Endothelial cell (in vitro differentiated cells): ENCODE results near the gene TNS3. TPM values are rescaled to one million over a fixed set of nuclear protein-coding genes. Genes with fewer than 3 reads are reported as not detected.

Experiments used
- DNase-seq: peaks from one replicate; pipeline ENCODE4 v3.0.0; 2021; ENCODE audit warnings: low spot score
- H3K27ac Mint-ChIP-seq: one replicate; pipeline ENCODE4 v1.8.0; 2021; ENCODE audit warnings: mixed read lengths, inconsistent platforms; ENCODE audit not compliant: unreplicated experiment
- H3K27me3 Mint-ChIP-seq: one replicate; pipeline ENCODE4 v1.8.0; 2021; ENCODE audit warnings: mild to moderate bottlenecking, moderate library complexity, mixed read lengths, inconsistent platforms; ENCODE audit not compliant: unreplicated experiment
- H3K36me3 Mint-ChIP-seq: one replicate; pipeline ENCODE4 v1.8.0; 2021; ENCODE audit warnings: mild to moderate bottlenecking, low read depth, mixed read lengths, inconsistent platforms; ENCODE audit not compliant: unreplicated experiment
- H3K4me1 Mint-ChIP-seq: one replicate; pipeline ENCODE4 v1.8.0; 2021; ENCODE audit warnings: mild to moderate bottlenecking, mixed read lengths, inconsistent platforms; ENCODE audit not compliant: unreplicated experiment
- H3K4me3 Mint-ChIP-seq: one replicate; pipeline ENCODE4 v1.8.0; 2021; ENCODE audit warnings: mild to moderate bottlenecking, mixed read lengths, inconsistent platforms; ENCODE audit not compliant: unreplicated experiment
- H3K9me3 Mint-ChIP-seq: one replicate; pipeline ENCODE4 v1.8.0; 2021; ENCODE audit warnings: mixed read lengths, inconsistent platforms; ENCODE audit not compliant: unreplicated experiment
- CTCF ChIP-seq: fragments of 200-600 bp; sonication (generic); IDR thresholded peaks from one replicate; pipeline ENCODE4 v1.5.0; 2021; ENCODE audit warnings: antibody characterized with exemption; ENCODE audit not compliant: unreplicated experiment
- total RNA-seq: library from RNA; stranded (reverse); fragmentation: NEBNext Ultra II Directional; extraction: Animal tissue kit (Norgen Biotek cat#: 25700); gene quantifications from one replicate; pipeline ENCODE4 v1.2.1, GENCODE V29; 2021; ENCODE audit not compliant: unreplicated experiment

TNS3 gene
- total RNA-seq, 1 donor from 2014 or later: 7.5 TPM

- peaks cover 21% of the 10 kb centered on the region for H3K4me1 Mint-ChIP-seq
- no peaks in the 10 kb centered on the region for H3K9me3 Mint-ChIP-seq
- peaks cover 10% of the 10 kb centered on the region for H3K27me3 Mint-ChIP-seq
- TF ChIP-seq CTCF: no peak
- peaks cover 5% of the 10 kb centered on the region for H3K36me3 Mint-ChIP-seq
- no peak for DNase-seq
- H3K4me3 Mint-ChIP-seq: no peak overlapping the region
- H3K27ac Mint-ChIP-seq: no peak overlapping the region
These were observed 83.5 kb downstream of the TNS3 start for GRCh38 chr7:47498229-47499056.

GRCh38 chr7:47497367-47498096 is 84.4 kb downstream of the TNS3 start:
- H3K27me3 Mint-ChIP-seq: peaks cover 10% of the 10 kb centered on the region
- no peak overlapping the region for H3K4me3 Mint-ChIP-seq
- no peaks in the 10 kb centered on the region for H3K9me3 Mint-ChIP-seq
- H3K4me1 Mint-ChIP-seq: peaks cover 21% of the 10 kb centered on the region
- no peak for TF ChIP-seq CTCF
- H3K36me3 Mint-ChIP-seq: peaks cover 5% of the 10 kb centered on the region
- DNase-seq: no peak
- H3K27ac Mint-ChIP-seq: no peak overlapping the region

- H3K9me3 Mint-ChIP-seq: no peaks in the 10 kb centered on the region
- DNase-seq: no peak
- H3K4me3 Mint-ChIP-seq: no peak overlapping the region
- H3K36me3 Mint-ChIP-seq: peaks cover 5% of the 10 kb centered on the region
- no peak for TF ChIP-seq CTCF
- no peak overlapping the region for H3K27ac Mint-ChIP-seq
- peaks cover 21% of the 10 kb centered on the region for H3K4me1 Mint-ChIP-seq
- H3K27me3 Mint-ChIP-seq: peaks cover 10% of the 10 kb centered on the region
These were observed 85.2 kb downstream of the TNS3 start for GRCh38 chr7:47496666-47497065.

- Mint-ChIP-seq H3K4me3 (no peak overlapping the region), H3K9me3 (no peaks in the 10 kb centered on the region), H3K36me3 (peaks cover 5% of the 10 kb centered on the region), H3K27ac (no peak overlapping the region), H3K27me3 (peaks cover 10% of the 10 kb centered on the region), H3K4me1 (peaks cover 21% of the 10 kb centered on the region)
- DNase-seq: no peak
- no peak for TF ChIP-seq CTCF
These were observed 85.8 kb downstream of the TNS3 start for GRCh38 chr7:47496056-47496665.
